Posterior vena cava (tissue), 2 donors: ENCODE data around the gene NRXN2. TPM values are rescaled to one million over a fixed set of nuclear protein-coding genes. Genes with fewer than 3 reads are reported as not detected.

Experiments used
- DNase-seq: peaks from one replicate; pipeline ENCODE4 v3.0.0-alpha.2; 2020; ENCODE audit warnings: low spot score
- intact Hi-C, 2 donors: fragments of 100-400 bp; cut with DNase I; formaldehyde crosslinking; loops; one replicate each; pipeline versions ENCODE4 v1.14.1 to v1.14.2; 2022 to 2023
- total RNA-seq, 2 donors: library from RNA; stranded (reverse); fragmentation: NEBNext Ultra II Directional; extraction: Animal tissue kit (Norgen Biotek cat#: 25700); gene quantifications; one replicate each; pipeline ENCODE4 v1.2.1, GENCODE V29; 2021
- donor health status: DM: yes; HTN: yes; CAD: no.
- donor health status: DM: yes; HTN: yes; CAD: no.

The NRXN2 gene
- total RNA-seq, 2 donors from 2014 or later: 7.9 to 8.8 TPM

GRCh38 chr11:64592656-64593055 lies 130.3 kb downstream of the NRXN2 start:
- intact Hi-C loops: no loop called here
- DNase-seq: peak; percentile 65

GRCh38 chr11:64592234-64592615 lies 130.8 kb downstream of the NRXN2 start:
- intact Hi-C loops: no loop called here
- DNase-seq: no peak

GRCh38 chr11:64591257-64592233 lies 131.5 kb downstream of the NRXN2 start:
- DNase-seq: peak; percentile 73
- intact Hi-C loops: no loop called here

GRCh38 chr11:64590763-64591221 lies 132.2 kb downstream of the NRXN2 start, which contains the start of gene SLC22A12:
Gene SLC22A12, plus strand, starts transcription at chr11:64591220. Its CDS starts 337 bp downstream, at chr11:64591557.
- DNase-seq: peak; percentile 76
- intact Hi-C loops: no loop called here

GRCh38 chr11:64588701-64589100 lies 134.3 kb downstream of the NRXN2 start:
- intact Hi-C loops: no loop called here
- no peak for DNase-seq

- no peak for DNase-seq
- intact Hi-C loops: no loop called here
Observed at GRCh38 chr11:64586366-64586765, 136.6 kb downstream of the NRXN2 start.

GRCh38 chr11:64585150-64585549 lies 137.8 kb downstream of the NRXN2 start:
- DNase-seq: peak; percentile 15
- intact Hi-C loops: no loop called here

- DNase-seq: peak; percentile 67
- intact Hi-C loops: no loop called here
Observed at GRCh38 chr11:64583296-64584262, 139.4 kb downstream of the NRXN2 start.

GRCh38 chr11:64582885-64583284 lies 140.1 kb downstream of the NRXN2 start:
- peak; percentile 69 for DNase-seq
- intact Hi-C loops: no loop called here

- DNase-seq: peak; percentile 58
- intact Hi-C loops: no loop called here
Observed at GRCh38 chr11:64581057-64581523, 141.9 kb downstream of the NRXN2 start.

- intact Hi-C loops: no loop called here
- peak; percentile 54 for DNase-seq
Observed at GRCh38 chr11:64580412-64580811, 142.6 kb downstream of the NRXN2 start.

- intact Hi-C loops: no loop called here
- peak; percentile 5 for DNase-seq
Observed at GRCh38 chr11:64577202-64577601, 145.8 kb downstream of the NRXN2 start.

GRCh38 chr11:64572143-64572542 lies 150.9 kb downstream of the NRXN2 start:
- peak; percentile 47 for DNase-seq
- intact Hi-C loops: no loop called here

- DNase-seq: peak; percentile 66
- intact Hi-C loops: no loop called here
Observed at GRCh38 chr11:64571410-64572091, 151.4 kb downstream of the NRXN2 start.

- DNase-seq: no peak
- intact Hi-C loops: no loop called here
Observed at GRCh38 chr11:64571050-64571409, 152.0 kb downstream of the NRXN2 start.

GRCh38 chr11:64570341-64570740 lies 152.7 kb downstream of the NRXN2 start:
- peak; percentile 0 for DNase-seq
- intact Hi-C loops: no loop called here

GRCh38 chr11:64569300-64569970 lies 153.6 kb downstream of the NRXN2 start:
- DNase-seq: peak; percentile 48
- intact Hi-C loops: no loop called here

GRCh38 chr11:64568584-64569140 lies 154.3 kb downstream of the NRXN2 start:
- DNase-seq: peak; percentile 5
- intact Hi-C loops: no loop called here
